B cell (primary cell): ENCODE measurements around the gene CACNA1F.

Source experiments
- EZH2 ChIP-seq: IDR thresholded peaks from 2 replicates; pipeline ENCODE4 v1.6.1; 2012; ENCODE audit warnings: borderline replicate concordance, low read depth, mild to moderate bottlenecking, moderate library complexity, low read length; ENCODE audit not compliant: insufficient read depth, poor library complexity, severe bottlenecking
- TF ChIP-seq, protein P1 (sequence below): fragments of 200-600 bp; IDR thresholded peaks from one replicate; pipeline ENCODE4 v1.8.0; 2022; ENCODE audit warnings: antibody characterized with exemption, mild to moderate bottlenecking

- TF ChIP-seq, protein P1, sequence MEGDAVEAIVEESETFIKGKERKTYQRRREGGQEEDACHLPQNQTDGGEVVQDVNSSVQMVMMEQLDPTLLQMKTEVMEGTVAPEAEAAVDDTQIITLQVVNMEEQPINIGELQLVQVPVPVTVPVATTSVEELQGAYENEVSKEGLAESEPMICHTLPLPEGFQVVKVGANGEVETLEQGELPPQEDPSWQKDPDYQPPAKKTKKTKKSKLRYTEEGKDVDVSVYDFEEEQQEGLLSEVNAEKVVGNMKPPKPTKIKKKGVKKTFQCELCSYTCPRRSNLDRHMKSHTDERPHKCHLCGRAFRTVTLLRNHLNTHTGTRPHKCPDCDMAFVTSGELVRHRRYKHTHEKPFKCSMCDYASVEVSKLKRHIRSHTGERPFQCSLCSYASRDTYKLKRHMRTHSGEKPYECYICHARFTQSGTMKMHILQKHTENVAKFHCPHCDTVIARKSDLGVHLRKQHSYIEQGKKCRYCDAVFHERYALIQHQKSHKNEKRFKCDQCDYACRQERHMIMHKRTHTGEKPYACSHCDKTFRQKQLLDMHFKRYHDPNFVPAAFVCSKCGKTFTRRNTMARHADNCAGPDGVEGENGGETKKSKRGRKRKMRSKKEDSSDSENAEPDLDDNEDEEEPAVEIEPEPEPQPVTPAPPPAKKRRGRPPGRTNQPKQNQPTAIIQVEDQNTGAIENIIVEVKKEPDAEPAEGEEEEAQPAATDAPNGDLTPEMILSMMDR: no peak
- no peak for TF ChIP-seq EZH2
Observed at GRCh38 chrX:49227726-49228125, 5.4 kb downstream of the CACNA1F start.
